Adipocyte (in vitro differentiated cells): ENCODE measurements around the gene EFEMP1.
A peak's percentile ranks its signal among the peaks of the same experiment; 100 is the strongest.

Experiments used
- DNase-seq: peaks from one replicate; pipeline ENCODE4 v3.0.0-alpha.2; 2015; ENCODE audit warnings: low read depth
- H3K27me3 ChIP-seq: replicated peaks from 2 replicates; pipeline ENCODE4 v1.7.0; 2013; ENCODE audit warnings: mild to moderate bottlenecking, low read length, moderate library complexity; ENCODE audit not compliant: control insufficient read depth, insufficient read depth
- H3K36me3 ChIP-seq: 2 replicates; pipeline ENCODE4 v1.7.0; 2013; ENCODE audit warnings: low read length, mild to moderate bottlenecking, moderate library complexity; ENCODE audit not compliant: control insufficient read depth, insufficient read depth, severe bottlenecking
- H3K4me1 ChIP-seq: 2 replicates; pipeline ENCODE4 v1.7.0; 2013; ENCODE audit warnings: mild to moderate bottlenecking, low read length, moderate library complexity; ENCODE audit not compliant: control insufficient read depth, insufficient read depth
- H3K4me3 ChIP-seq: 2 replicates; pipeline ENCODE4 v1.7.0; 2013; ENCODE audit warnings: mild to moderate bottlenecking, low read length, moderate library complexity
- H3K9ac ChIP-seq: 2 replicates; pipeline ENCODE4 v1.7.0; 2013; ENCODE audit warnings: mild to moderate bottlenecking, low read length, moderate library complexity
- H3K9me3 ChIP-seq: 2 replicates; pipeline ENCODE4 v1.7.0; 2013; ENCODE audit warnings: mild to moderate bottlenecking, low read length, moderate library complexity; ENCODE audit not compliant: control insufficient read depth

EFEMP1 gene

GRCh38 chr2:55923091-55923981 is at the start of gene EFEMP1:
EFEMP1 (minus strand) TSS chr2:55923782; CDS start chr2:55922440, 1,342 bp downstream.
- peak; percentile 80 for DNase-seq
- H3K9ac ChIP-seq: peak within 1 kb of the TSS; percentile 95
- H3K4me1 ChIP-seq: peaks cover 24% of the 10 kb centered on the region
- peaks cover 24% of the 10 kb centered on the region for H3K36me3 ChIP-seq
- H3K9me3 ChIP-seq: no peaks in the 10 kb centered on the region
- peaks cover 6% of the 10 kb centered on the region for H3K27me3 ChIP-seq
- H3K4me3 ChIP-seq: peak within 1 kb of the TSS; percentile 94

DNA sequence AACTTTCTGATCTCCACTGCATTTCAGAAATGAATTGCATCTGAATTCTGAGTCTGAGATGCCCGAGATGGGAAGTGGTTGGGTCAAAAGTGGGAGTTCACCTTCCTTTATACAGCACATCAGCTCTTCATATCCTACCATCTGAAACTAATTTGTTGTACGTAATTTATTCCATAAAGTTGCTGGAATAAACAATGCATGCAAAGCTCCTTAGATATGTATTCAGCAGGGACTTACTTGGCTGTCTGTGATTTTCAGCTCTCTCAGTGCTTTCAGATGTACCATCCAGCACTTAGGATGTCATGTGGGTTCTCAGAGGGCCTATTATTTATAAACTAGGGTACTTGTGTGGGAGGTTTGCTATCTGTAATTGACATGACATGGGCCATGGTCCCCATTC is 46.9 kb upstream of the EFEMP1 start:
- peak; percentile 52 for DNase-seq
- no peaks in the 10 kb centered on the region for H3K9me3 ChIP-seq
- peaks cover 14% of the 10 kb centered on the region for H3K4me1 ChIP-seq
- no peak overlapping the region for H3K4me3 ChIP-seq
- H3K36me3 ChIP-seq: no peaks in the 10 kb centered on the region
- H3K9ac ChIP-seq: no peak overlapping the region
- no peaks in the 10 kb centered on the region for H3K27me3 ChIP-seq

DNA sequence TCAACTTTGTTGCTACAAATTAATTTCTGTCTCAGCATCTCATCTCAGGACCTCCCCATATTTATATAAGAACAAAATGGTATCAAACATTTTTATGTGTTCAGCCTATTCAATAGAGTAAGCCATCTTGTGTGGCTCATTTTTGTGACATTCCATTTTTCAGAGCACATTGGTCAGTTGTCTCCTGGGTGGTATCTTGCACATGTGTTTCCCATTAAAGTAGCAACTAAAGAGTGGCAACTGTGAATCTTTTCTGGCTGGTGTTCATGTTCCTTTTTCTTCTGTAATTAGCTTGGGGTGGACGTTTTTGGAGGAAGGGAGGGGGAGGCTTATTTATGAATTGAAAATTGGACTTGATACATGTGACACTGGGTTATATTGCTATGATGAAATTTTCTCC is 45.4 kb upstream of the EFEMP1 start:
- DNase-seq: no peak
- Histone ChIP-seq H3K9ac (no peak overlapping the region), H3K27me3 (no peaks in the 10 kb centered on the region)

DNA sequence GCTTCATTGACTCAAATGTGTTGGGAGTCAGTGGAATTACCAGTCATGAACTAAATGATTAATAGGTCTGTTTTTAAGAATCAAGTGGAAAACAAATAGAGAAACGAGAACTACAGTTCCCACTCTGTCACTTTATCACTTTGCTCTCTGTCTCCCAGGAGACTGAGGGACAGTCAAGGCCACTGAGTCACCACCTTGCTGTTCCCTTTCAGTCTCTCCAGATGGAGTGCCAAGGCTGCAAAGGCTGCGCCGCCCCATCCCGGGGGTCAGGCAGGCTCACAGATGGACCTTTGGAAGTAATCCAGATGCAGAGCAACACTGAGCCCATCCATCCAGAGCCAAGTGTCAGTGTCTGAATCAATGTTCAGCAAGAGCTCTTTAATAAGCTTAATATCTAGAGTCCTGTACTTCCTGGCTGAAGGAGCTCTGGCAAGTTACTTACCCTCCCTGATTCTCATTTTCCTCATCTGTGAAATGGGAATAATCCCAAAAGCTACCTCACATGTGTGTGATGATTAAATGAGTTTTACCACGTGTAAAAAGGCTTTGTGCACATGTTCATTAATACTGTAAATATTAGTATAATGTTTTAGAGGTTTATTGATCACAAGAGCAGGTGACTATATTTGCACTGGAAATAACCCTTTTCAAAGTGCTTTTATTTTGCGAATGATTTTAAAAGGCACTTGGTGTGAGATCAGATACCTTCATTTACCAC is 43.0 kb upstream of the EFEMP1 start:
- Histone ChIP-seq H3K9ac (peak overlapping the region; percentile 66), H3K36me3 (no peaks in the 10 kb centered on the region), H3K9me3 (peaks cover 2% of the 10 kb centered on the region), H3K4me3 (no peak overlapping the region), H3K4me1 (peaks cover 20% of the 10 kb centered on the region), H3K27me3 (no peaks in the 10 kb centered on the region)
- DNase-seq: no peak

More for the DNA sequence above, 45.4 kb upstream of the EFEMP1 start:
- Histone ChIP-seq H3K4me3 (no peak overlapping the region), H3K36me3 (no peaks in the 10 kb centered on the region), H3K9me3 (no peaks in the 10 kb centered on the region), H3K4me1 (peaks cover 16% of the 10 kb centered on the region)

GRCh38 chr2:55965966-55966365 is 42.4 kb upstream of the EFEMP1 start:
- H3K36me3 ChIP-seq: no peaks in the 10 kb centered on the region
- peaks cover 2% of the 10 kb centered on the region for H3K9me3 ChIP-seq
- H3K4me3 ChIP-seq: peak overlapping the region; percentile 51
- peaks cover 24% of the 10 kb centered on the region for H3K4me1 ChIP-seq
- peak overlapping the region; percentile 66 for H3K9ac ChIP-seq
- H3K27me3 ChIP-seq: no peaks in the 10 kb centered on the region
- no peak for DNase-seq

GRCh38 chr2:55965276-55965675 is 41.7 kb upstream of the EFEMP1 start:
- Histone ChIP-seq H3K9ac (peak overlapping the region; percentile 66), H3K4me1 (peaks cover 27% of the 10 kb centered on the region), H3K36me3 (no peaks in the 10 kb centered on the region), H3K27me3 (no peaks in the 10 kb centered on the region), H3K4me3 (no peak overlapping the region), H3K9me3 (peaks cover 2% of the 10 kb centered on the region)
- no peak for DNase-seq

- peaks cover 2% of the 10 kb centered on the region for H3K9me3 ChIP-seq
- no peaks in the 10 kb centered on the region for H3K36me3 ChIP-seq
- H3K9ac ChIP-seq: no peak overlapping the region
- DNase-seq: no peak
- H3K4me1 ChIP-seq: peaks cover 38% of the 10 kb centered on the region
- no peak overlapping the region for H3K4me3 ChIP-seq
- no peaks in the 10 kb centered on the region for H3K27me3 ChIP-seq
Observed at GRCh38 chr2:55962915-55963314, 39.3 kb upstream of the EFEMP1 start.

- Histone ChIP-seq H3K9me3 (peaks cover 2% of the 10 kb centered on the region), H3K9ac (peak overlapping the region; percentile 54), H3K4me1 (peaks cover 47% of the 10 kb centered on the region), H3K27me3 (no peaks in the 10 kb centered on the region), H3K4me3 (no peak overlapping the region), H3K36me3 (no peaks in the 10 kb centered on the region)
- peak; percentile 83 for DNase-seq
Observed at GRCh38 chr2:55961318-55961911, 37.8 kb upstream of the EFEMP1 start.

DNA sequence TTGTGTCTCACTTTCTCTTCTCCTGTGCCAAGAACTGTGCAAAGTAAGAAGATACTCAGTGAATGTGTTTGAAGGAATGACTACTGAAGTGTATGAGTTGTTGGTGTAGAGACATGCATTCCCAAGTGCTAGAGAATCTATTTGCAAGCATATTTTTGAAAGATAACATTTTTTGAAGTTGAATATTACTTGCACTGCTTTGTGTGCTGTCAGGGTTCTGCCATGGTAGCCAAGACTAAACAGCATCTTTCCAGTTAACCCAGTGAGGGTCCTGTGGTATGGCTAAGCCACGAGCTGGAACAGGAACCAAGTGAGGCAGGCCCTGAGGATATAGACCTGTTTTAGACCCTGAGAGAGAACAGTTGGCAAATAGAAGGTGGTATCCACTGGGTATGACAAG is 35.2 kb upstream of the EFEMP1 start:
- H3K9me3 ChIP-seq: peaks cover 2% of the 10 kb centered on the region

DNA sequence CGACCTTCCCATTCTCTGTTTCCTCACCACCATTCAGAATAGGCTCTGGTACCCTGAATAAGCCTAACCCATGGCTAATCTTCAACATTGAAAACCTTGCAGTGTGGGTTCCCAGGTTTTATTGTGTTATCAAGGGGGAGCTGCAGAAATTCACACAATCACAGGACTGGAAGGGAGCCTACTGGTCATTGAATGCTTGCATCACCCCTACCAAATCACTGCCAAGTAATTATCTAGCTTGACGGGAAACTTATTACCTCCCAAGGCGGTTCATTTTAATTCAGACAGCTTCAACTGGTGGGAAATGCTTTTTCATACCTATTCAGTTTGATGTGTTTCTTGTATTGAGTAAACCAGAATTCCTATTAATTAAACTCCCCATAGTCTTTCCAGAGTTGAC is 33.6 kb upstream of the EFEMP1 start:
- no peak overlapping the region for H3K4me3 ChIP-seq
- no peak for DNase-seq
- H3K27me3 ChIP-seq: peaks cover 5% of the 10 kb centered on the region
- no peaks in the 10 kb centered on the region for H3K36me3 ChIP-seq
- H3K9ac ChIP-seq: no peak overlapping the region
- H3K4me1 ChIP-seq: peaks cover 50% of the 10 kb centered on the region
- no peaks in the 10 kb centered on the region for H3K9me3 ChIP-seq

More for the DNA sequence above, 35.2 kb upstream of the EFEMP1 start:
- DNase-seq: no peak
- Histone ChIP-seq H3K4me1 (peaks cover 50% of the 10 kb centered on the region), H3K9ac (no peak overlapping the region), H3K27me3 (no peaks in the 10 kb centered on the region), H3K4me3 (no peak overlapping the region), H3K36me3 (no peaks in the 10 kb centered on the region)
